Testis (tissue), 3 donors: ENCODE measurements around the gene ZNF581. TPM values are rescaled to one million over a fixed set of nuclear protein-coding genes. Genes with fewer than 3 reads are reported as not detected.

ENCODE experiments used
- DNase-seq: peaks from one replicate; pipeline ENCODE4 v3.0.0-alpha.2; 2019
- H3K27ac ChIP-seq, 2 donors: fragments of 200-600 bp; sonication (generic); one replicate each; pipeline ENCODE4 v1.5.1; 2019
- H3K27me3 ChIP-seq: fragments of 200-600 bp; sonication (generic); one replicate; pipeline ENCODE4 v1.5.1; 2019
- H3K36me3 ChIP-seq: fragments of 200-600 bp; sonication (generic); one replicate; pipeline ENCODE4 v1.5.1; 2017; ENCODE audit warnings: low read depth; ENCODE audit errors: missing control alignments
- H3K4me1 ChIP-seq: fragments of 200-600 bp; sonication (generic); one replicate; pipeline ENCODE4 v1.5.1; 2019
- H3K4me3 ChIP-seq, 2 donors: fragments of 200-600 bp; sonication (generic); one replicate each; pipeline ENCODE4 v1.5.1; 2017 to 2019
- H3K9me3 ChIP-seq: fragments of 200-600 bp; sonication (generic); one replicate; pipeline ENCODE4 v1.5.1; 2017
- CTCF ChIP-seq, 3 experiments: fragments of 450-650 bp in 2 of 3; fragments of 200-600 bp in 1 of 3; sonication (generic) in 1 of 3; IDR thresholded peaks; one replicate each; pipeline ENCODE4 v1.5.1; 2016 to 2019; ENCODE audit warnings: antibody characterized with exemption in 3 of 3, mild to moderate bottlenecking in 2 of 3, moderate library complexity in 1 of 3
- POLR2A ChIP-seq: fragments of 450-650 bp; IDR thresholded peaks from one replicate; pipeline ENCODE4 v1.6.1; 2017; ENCODE audit warnings: antibody characterized with exemption, mild to moderate bottlenecking, moderate library complexity
- WGBS, 2 donors: methylation state at CpG; one replicate each; pipeline ENCODE4 v1.1.5; 2018; 5-methylcytosine and 5-hydroxymethylcytosine counted together
- intact Hi-C: fragments of 100-400 bp; cut with DNase I; formaldehyde crosslinking; loops from one replicate; pipeline ENCODE4 v1.15.1; 2023; ENCODE audit warnings: low total_unique reads
- polyA plus RNA-seq: library from polyadenylated mRNA; stranded (reverse); fragments of 350-450 nt; fragmentation: Illumina TruSeq; extraction: RNeasy Lipid Tissue Mini Kit (QIAGEN cat#74804); gene quantifications from one replicate; pipeline ENCODE4 v1.2.3, GENCODE V29; 2014; ENCODE audit warnings: low read depth, low replicate concordance; ENCODE audit not compliant: insufficient read depth
- total RNA-seq, 2 donors: library from RNA; depleted of rRNA; stranded (reverse); fragments of >200 nt; gene quantifications; one replicate each; pipeline ENCODE4 v1.2.3, GENCODE V29; 2016

Gene ZNF581
- total and polyA plus RNA-seq, 3 donors from 2014 or later = 17.3 to 31.2 (median 18.4) TPM

DNA sequence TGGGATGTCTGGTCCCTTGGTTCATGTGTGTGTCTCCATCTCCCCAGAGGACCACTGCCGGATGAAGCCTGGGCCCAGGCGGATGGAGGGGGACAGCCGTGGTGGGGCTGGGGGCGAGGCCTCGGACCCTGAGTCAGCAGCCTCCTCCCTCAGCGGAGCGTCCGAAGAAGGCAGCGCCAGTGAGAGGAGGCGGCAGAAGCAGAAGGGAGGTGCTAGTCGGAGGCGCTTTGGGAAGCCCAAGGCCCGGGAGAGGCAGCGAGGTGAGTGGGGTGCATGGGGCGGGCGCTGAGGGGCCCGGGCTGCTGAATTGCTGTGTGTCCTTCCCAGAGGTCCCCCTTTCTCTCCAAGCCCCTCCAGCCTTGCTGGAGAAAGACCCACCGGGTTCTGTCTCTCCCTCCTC, 7.8 kb downstream of the ZNF581 start:
- no peak overlapping the region for H3K4me3 ChIP-seq
- TF ChIP-seq POLR2A (no peak), CTCF (IDR thresholded peaks at IDR 0.05) (no peak)
- 83 to 90% methylated on average over 18 of the region's 18 CpGs for WGBS, 2 donors
- H3K9me3 ChIP-seq = no peaks in the 10 kb centered on the region
- intact Hi-C loops = no loop called here
- peaks cover 15% of the 10 kb centered on the region for H3K4me1 ChIP-seq
- no peak overlapping the region for H3K27ac ChIP-seq
- no peak for DNase-seq
- no peaks in the 10 kb centered on the region for H3K36me3 ChIP-seq
- no peaks in the 10 kb centered on the region for H3K27me3 ChIP-seq

- 53 to 60% methylated on average over 24 to 70 of the region's 71 CpGs for WGBS, 2 donors
- Histone ChIP-seq H3K9me3 (no peaks in the 10 kb centered on the region), H3K4me1 (peaks cover 24% of the 10 kb centered on the region), H3K27me3 (no peaks in the 10 kb centered on the region), H3K27ac (peak overlapping the region; percentile 96 to 100), H3K36me3 (no peaks in the 10 kb centered on the region), H3K4me3 (peak overlapping the region; percentile 82 to 97)
- no peak for TF ChIP-seq CTCF (IDR thresholded peaks at IDR 0.05)
- TF ChIP-seq POLR2A = no peak
- intact Hi-C loops = no loop called here
- DNase-seq = no peak
These were observed 9.1 kb downstream of the ZNF581 start for GRCh38 chr19:55652311-55653128.

DNA sequence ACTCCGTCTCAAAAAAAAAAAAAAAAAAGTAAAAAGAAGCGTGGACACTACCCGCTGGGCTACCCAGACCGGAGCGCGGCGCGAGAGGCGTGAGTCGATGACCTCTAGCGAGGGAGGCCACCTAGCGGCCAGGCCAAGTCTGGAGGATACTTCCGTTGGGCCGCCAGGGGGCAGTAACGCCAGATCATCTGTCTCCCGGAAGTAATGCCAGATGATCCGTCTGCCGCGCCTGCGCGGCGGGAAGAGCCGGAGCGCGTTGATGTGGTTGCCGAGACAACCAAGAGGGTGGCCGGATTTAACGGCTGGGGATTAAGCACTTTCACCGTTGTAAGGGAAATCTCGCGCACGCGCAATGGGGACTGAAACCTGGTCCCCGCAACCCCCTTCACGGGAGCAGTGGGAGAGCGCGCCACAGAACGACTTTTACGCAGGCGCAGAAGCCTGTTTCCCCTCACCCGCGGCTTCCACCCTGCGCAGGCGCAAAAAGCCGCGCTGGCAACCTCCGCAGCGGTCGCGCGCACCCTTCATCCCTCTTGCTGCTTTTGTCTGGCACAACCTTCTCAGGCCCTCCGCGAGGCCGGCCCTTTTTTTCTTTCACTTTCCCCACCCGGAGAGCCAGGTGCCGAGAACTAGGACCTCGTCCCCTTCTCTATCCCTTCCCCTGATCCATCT, 10.3 kb downstream of the ZNF581 start:
- peak; percentile 97 to 100 (median 100) for TF ChIP-seq CTCF (IDR thresholded peaks at IDR 0.05)
- peak; percentile 18 for TF ChIP-seq POLR2A
- Histone ChIP-seq H3K9me3 (no peaks in the 10 kb centered on the region), H3K27me3 (no peaks in the 10 kb centered on the region), H3K36me3 (no peaks in the 10 kb centered on the region), H3K4me1 (peaks cover 36% of the 10 kb centered on the region), H3K27ac (peak overlapping the region; percentile 96 to 100), H3K4me3 (peak overlapping the region; percentile 82 to 97)
- intact Hi-C loops = no loop called here
- peak; percentile 97 for DNase-seq
- whole genome bisulfite sequencing, 2 donors = 0% methylated on average over 47 to 56 of the region's 57 CpGs

- Histone ChIP-seq H3K4me1 (peaks cover 38% of the 10 kb centered on the region), H3K36me3 (no peaks in the 10 kb centered on the region), H3K4me3 (peak overlapping the region; percentile 82 to 97), H3K9me3 (no peaks in the 10 kb centered on the region), H3K27me3 (no peaks in the 10 kb centered on the region), H3K27ac (peak overlapping the region; percentile 96 to 100)
- TF ChIP-seq POLR2A (no peak), CTCF (IDR thresholded peaks at IDR 0.05) (no peak)
- 0 to 1% methylated on average over 41 to 51 of the region's 52 CpGs for WGBS, 2 donors
- DNase-seq = peak; percentile 100
- intact Hi-C loops = no loop called here
These were observed 10.9 kb downstream of the ZNF581 start for GRCh38 chr19:55654323-55654867.
